Peyer's patch (tissue), 4 donors: ENCODE results near the gene PHF11. TPM values are rescaled to one million over a fixed set of nuclear protein-coding genes. Genes with fewer than 3 reads are reported as not detected.

ENCODE experiments used
- DNase-seq, 3 donors: peaks; one replicate each; pipeline ENCODE4 v3.0.0-alpha.2; 2017 to 2019
- H3K27ac ChIP-seq, 4 donors: fragments of 200-600 bp; sonication (generic); one replicate each; pipeline ENCODE4 v1.5.1; 2016 to 2019
- H3K27me3 ChIP-seq, 2 donors: fragments of 200-600 bp; sonication (generic); one replicate each; pipeline ENCODE4 v1.5.1; 2019
- H3K36me3 ChIP-seq, 3 donors: fragments of 200-600 bp; sonication (generic); one replicate each; pipeline ENCODE4 v1.5.1; 2016 to 2019
- H3K4me1 ChIP-seq, 4 donors: fragments of 200-600 bp; sonication (generic); one replicate each; pipeline ENCODE4 v1.5.1; 2016 to 2019
- H3K4me3 ChIP-seq, 4 donors: fragments of 200-600 bp; sonication (generic); 1 replicate in 3 of 4; 2 replicates in 1 of 4; pipeline ENCODE4 v1.5.1; 2016 to 2019; ENCODE audit warnings: mild to moderate bottlenecking in 1 of 4
- H3K9me3 ChIP-seq, 4 donors: fragments of 200-600 bp; sonication (generic); one replicate each; pipeline ENCODE4 v1.5.1; 2016 to 2019; ENCODE audit warnings: mild to moderate bottlenecking in 1 of 4
- POLR2A ChIP-seq, 2 donors: fragments of 450-650 bp; IDR thresholded peaks; one replicate each; pipeline ENCODE4 v1.5.1; 2017; ENCODE audit warnings: antibody characterized with exemption in 2 of 2, mild to moderate bottlenecking in 2 of 2, moderate library complexity in 2 of 2
- total RNA-seq, 4 donors: library from RNA; depleted of rRNA; stranded (reverse); fragments of >200 nt; gene quantifications; one replicate each; pipeline ENCODE4 v1.1.0, GENCODE V29; 2016
- TF ChIP-seq, protein P1 (sequence below), 6 experiments: fragments of 450-650 bp in 4 of 6; fragments of 200-600 bp in 2 of 6; sonication (generic) in 1 of 6; IDR thresholded peaks; one replicate each; pipeline ENCODE4 v1.5.1; 2017 to 2019; ENCODE audit warnings: antibody characterized with exemption in 6 of 6, mild to moderate bottlenecking in 3 of 6, moderate library complexity in 1 of 6

Gene PHF11
- total RNA-seq, 4 donors from 2014 or later = 26.1 to 61.9 (median 57.4) TPM

- peaks cover 0 to 46% (median 0%) of the 10 kb centered on the region in 3 donors for H3K36me3 ChIP-seq
- no peak overlapping the region for H3K4me3 ChIP-seq
- no peak for DNase-seq
- H3K4me1 ChIP-seq = no peaks in the 10 kb centered on the region
- TF ChIP-seq, protein P1, sequence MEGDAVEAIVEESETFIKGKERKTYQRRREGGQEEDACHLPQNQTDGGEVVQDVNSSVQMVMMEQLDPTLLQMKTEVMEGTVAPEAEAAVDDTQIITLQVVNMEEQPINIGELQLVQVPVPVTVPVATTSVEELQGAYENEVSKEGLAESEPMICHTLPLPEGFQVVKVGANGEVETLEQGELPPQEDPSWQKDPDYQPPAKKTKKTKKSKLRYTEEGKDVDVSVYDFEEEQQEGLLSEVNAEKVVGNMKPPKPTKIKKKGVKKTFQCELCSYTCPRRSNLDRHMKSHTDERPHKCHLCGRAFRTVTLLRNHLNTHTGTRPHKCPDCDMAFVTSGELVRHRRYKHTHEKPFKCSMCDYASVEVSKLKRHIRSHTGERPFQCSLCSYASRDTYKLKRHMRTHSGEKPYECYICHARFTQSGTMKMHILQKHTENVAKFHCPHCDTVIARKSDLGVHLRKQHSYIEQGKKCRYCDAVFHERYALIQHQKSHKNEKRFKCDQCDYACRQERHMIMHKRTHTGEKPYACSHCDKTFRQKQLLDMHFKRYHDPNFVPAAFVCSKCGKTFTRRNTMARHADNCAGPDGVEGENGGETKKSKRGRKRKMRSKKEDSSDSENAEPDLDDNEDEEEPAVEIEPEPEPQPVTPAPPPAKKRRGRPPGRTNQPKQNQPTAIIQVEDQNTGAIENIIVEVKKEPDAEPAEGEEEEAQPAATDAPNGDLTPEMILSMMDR (IDR thresholded peaks at IDR 0.05) = no peak
- TF ChIP-seq POLR2A (IDR thresholded peaks at IDR 0.05) = no peak
- peaks cover 0 to 6% (median 0%) of the 10 kb centered on the region in 4 donors for H3K9me3 ChIP-seq
- H3K27me3 ChIP-seq = no peaks in the 10 kb centered on the region
- H3K27ac ChIP-seq = no peak overlapping the region
Observed at GRCh38 chr13:49464085-49464484, 31.7 kb upstream of the PHF11 start.

DNA sequence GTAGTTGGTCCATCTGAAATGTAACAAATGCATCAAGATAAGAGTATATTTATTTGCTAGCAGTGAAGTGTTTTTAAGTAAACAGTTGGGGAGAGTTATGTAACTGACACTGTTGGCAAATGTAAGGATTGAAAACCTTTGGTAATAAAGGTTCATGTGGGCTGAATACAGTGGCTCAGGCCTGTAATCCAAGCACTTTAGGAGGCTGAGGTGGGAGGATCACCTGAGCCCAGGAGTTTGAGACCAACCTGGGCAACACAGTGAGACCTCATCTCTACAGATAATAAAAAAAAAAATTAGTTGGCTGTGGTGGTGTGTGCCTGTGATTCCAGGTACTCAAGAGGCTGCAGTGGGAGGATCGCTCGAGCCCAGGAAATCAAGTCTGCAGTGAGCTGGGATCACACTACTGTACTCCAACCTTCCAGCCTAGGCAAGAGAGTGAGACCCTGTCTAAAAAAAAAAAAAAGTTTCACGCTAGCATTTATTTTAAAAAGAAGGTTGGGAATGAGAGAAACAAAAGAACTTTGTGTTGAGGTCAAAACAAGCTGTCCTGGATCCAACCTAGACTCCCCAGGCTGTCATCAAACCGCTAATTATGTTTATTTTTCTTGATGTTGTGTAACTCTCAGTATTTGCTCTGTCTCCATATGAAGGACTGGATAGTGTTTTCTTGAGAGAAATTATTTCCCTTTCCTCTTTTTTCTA lies 31.0 kb upstream of the PHF11 start:
- TF ChIP-seq, protein P1 (IDR thresholded peaks at IDR 0.05) = no peak
- no peak for TF ChIP-seq POLR2A (IDR thresholded peaks at IDR 0.05)
- no peaks in the 10 kb centered on the region for H3K27me3 ChIP-seq
- H3K4me3 ChIP-seq = no peak overlapping the region
- H3K27ac ChIP-seq = no peak overlapping the region
- H3K4me1 ChIP-seq = no peaks in the 10 kb centered on the region
- peaks cover 0 to 6% (median 0%) of the 10 kb centered on the region in 4 donors for H3K9me3 ChIP-seq
- H3K36me3 ChIP-seq = peaks cover 0 to 46% (median 0%) of the 10 kb centered on the region in 3 donors
- no peak for DNase-seq

GRCh38 chr13:49466292-49466838 lies 29.4 kb upstream of the PHF11 start:
- Histone ChIP-seq H3K9me3 (peaks cover 0 to 6% (median 0%) of the 10 kb centered on the region in 4 donors), H3K27me3 (no peaks in the 10 kb centered on the region), H3K27ac (no peak overlapping the region), H3K4me1 (no peaks in the 10 kb centered on the region), H3K4me3 (no peak overlapping the region), H3K36me3 (peaks cover 0 to 37% (median 0%) of the 10 kb centered on the region in 3 donors)
- TF ChIP-seq POLR2A (IDR thresholded peaks at IDR 0.05) = no peak
- TF ChIP-seq, protein P1 (IDR thresholded peaks at IDR 0.05) = no peak
- no peak for DNase-seq

DNA sequence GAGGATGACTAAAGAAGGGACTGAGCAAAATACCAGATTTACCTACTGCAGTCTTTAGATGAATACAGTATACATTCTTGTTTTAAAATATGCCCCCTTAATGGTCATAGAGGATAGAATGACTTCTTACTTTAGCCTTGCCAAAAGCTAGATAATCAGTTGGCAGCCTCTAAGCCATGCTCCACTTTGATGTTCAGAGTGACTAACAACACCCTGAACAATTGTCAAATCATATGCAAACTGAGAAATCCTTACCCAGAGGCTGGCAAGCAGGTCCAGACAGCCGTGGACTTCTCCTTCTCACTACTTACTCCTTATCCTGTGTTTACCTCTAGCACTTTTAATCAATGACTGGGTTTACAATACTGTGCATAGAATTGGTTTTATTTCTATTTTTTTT lies 23.6 kb upstream of the PHF11 start:
- no peak for DNase-seq
- Histone ChIP-seq H3K36me3 (peaks cover 0 to 55% (median under 1%) of the 10 kb centered on the region in 3 donors), H3K27ac (no peak overlapping the region), H3K4me3 (no peak overlapping the region), H3K9me3 (no peaks in the 10 kb centered on the region), H3K4me1 (no peaks in the 10 kb centered on the region), H3K27me3 (no peaks in the 10 kb centered on the region)
- TF ChIP-seq POLR2A (IDR thresholded peaks at IDR 0.05) = no peak

DNA sequence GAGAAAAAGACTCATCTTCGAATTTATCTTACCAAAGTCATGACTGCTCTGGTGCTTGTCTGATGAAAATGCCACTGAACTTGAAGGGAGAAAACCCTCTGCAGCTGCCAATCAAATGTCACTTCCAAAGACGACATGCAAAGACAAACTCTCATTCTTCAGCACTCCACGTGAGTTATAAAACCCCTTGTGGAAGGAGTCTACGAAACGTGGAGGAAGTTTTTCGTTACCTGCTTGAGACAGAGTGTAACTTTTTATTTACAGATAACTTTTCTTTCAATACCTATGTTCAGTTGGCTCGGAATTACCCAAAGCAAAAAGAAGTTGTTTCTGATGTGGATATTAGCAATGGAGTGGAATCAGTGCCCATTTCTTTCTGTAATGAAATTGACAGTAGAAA lies 19.2 kb upstream of the PHF11 start:
- H3K4me3 ChIP-seq = no peak overlapping the region
- H3K9me3 ChIP-seq = no peaks in the 10 kb centered on the region
- H3K27ac ChIP-seq = no peak overlapping the region
- H3K27me3 ChIP-seq = no peaks in the 10 kb centered on the region
- TF ChIP-seq, protein P1 (IDR thresholded peaks at IDR 0.05) = no peak
- TF ChIP-seq POLR2A (IDR thresholded peaks at IDR 0.05) = no peak
- H3K4me1 ChIP-seq = no peaks in the 10 kb centered on the region
- peaks cover 0 to 72% (median 2%) of the 10 kb centered on the region in 3 donors for H3K36me3 ChIP-seq
- no peak for DNase-seq

DNA sequence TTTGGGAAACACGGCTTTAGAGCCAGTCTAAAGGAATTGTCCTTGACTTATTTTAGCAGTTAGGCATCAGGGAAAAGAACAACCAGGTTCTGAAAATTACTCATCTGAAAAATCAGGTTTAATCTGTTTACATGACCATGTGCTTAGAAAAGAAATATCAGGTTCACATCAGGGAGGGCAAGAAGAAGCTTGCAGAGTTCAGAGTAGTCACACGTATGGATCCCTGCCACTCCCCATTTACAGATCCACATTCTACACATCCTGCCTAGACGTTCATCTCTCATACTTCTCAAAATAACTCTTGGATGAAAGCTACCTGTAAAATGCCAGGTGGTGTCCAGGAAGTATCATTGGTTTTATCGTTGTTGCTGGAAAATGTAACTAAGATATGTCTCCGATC lies 14.0 kb upstream of the PHF11 start:
- Histone ChIP-seq H3K36me3 (peaks cover 0 to 47% (median 2%) of the 10 kb centered on the region in 3 donors), H3K9me3 (no peaks in the 10 kb centered on the region), H3K4me3 (no peak overlapping the region), H3K27me3 (no peaks in the 10 kb centered on the region), H3K4me1 (no peaks in the 10 kb centered on the region), H3K27ac (no peak overlapping the region)
- TF ChIP-seq, protein P1 (IDR thresholded peaks at IDR 0.05) = no peak
- TF ChIP-seq POLR2A (IDR thresholded peaks at IDR 0.05) = no peak
- no peak for DNase-seq
